Neural progenitor cell (in vitro differentiated cells): Measurements from ENCODE around the gene PRM1. TPM values are rescaled to one million over a fixed set of nuclear protein-coding genes. Genes with fewer than 3 reads are reported as not detected.

Experiments
- DNase-seq: peaks from one replicate; pipeline ENCODE4 v3.0.0-alpha.2; 2016; ENCODE audit warnings: low spot score
- H2AFZ ChIP-seq: fragments of 200-600 bp; sonication (generic); replicated peaks from 2 replicates; pipeline ENCODE4 v1.6.1; 2016; ENCODE audit warnings: antibody characterized with exemption
- H3F3A ChIP-seq: fragments of 200-600 bp; sonication (generic); 2 replicates; pipeline ENCODE4 v1.6.1; 2016; ENCODE audit warnings: antibody characterized with exemption, low read depth
- H3K27ac ChIP-seq: fragments of 200-600 bp; sonication (generic); 2 replicates; pipeline ENCODE4 v1.5.1; 2016; ENCODE audit warnings: mild to moderate bottlenecking
- H3K27me3 ChIP-seq: fragments of 200-600 bp; sonication (generic); 2 replicates; pipeline ENCODE4 v1.6.1; 2016; ENCODE audit warnings: mild to moderate bottlenecking, moderate library complexity
- H3K36me3 ChIP-seq: fragments of 200-600 bp; sonication (generic); 2 replicates; pipeline ENCODE4 v1.5.1; 2016
- H3K4me1 ChIP-seq: fragments of 200-600 bp; sonication (generic); 2 replicates; pipeline ENCODE4 v1.6.1; 2016; ENCODE audit warnings: mixed run types
- H3K4me2 ChIP-seq: fragments of 200-600 bp; sonication (generic); 2 replicates; pipeline ENCODE4 v1.6.1; 2016
- H3K4me3 ChIP-seq: fragments of 200-600 bp; sonication (generic); 2 replicates; pipeline ENCODE4 v1.5.1; 2016
- H3K79me2 ChIP-seq: fragments of 200-600 bp; sonication (generic); 2 replicates; pipeline ENCODE4 v1.6.1; 2016; ENCODE audit warnings: low read depth
- H3K9ac ChIP-seq: fragments of 200-600 bp; sonication (generic); 2 replicates; pipeline ENCODE4 v1.6.1; 2016
- H3K9me3 ChIP-seq: fragments of 200-600 bp; sonication (generic); 2 replicates; pipeline ENCODE4 v1.5.1; 2016; ENCODE audit warnings: low read depth
- H4K20me1 ChIP-seq: fragments of 200-600 bp; sonication (generic); 2 replicates; pipeline ENCODE4 v1.6.1; 2016; ENCODE audit warnings: low read depth
- H3K27ac Mint-ChIP-seq: 3 replicates; pipeline ENCODE4 v1.8.0; 2021; ENCODE audit warnings: mixed read lengths
- H3K27me3 Mint-ChIP-seq: 2 replicates; pipeline ENCODE4 v1.8.0; 2022; ENCODE audit warnings: low read depth, mild to moderate bottlenecking, inconsistent platforms, moderate library complexity, mixed read lengths; ENCODE audit not compliant: insufficient read depth
- H3K36me3 Mint-ChIP-seq: 3 replicates; pipeline ENCODE4 v1.8.0; 2021; ENCODE audit warnings: mixed read lengths
- H3K4me1 Mint-ChIP-seq: 3 replicates; pipeline ENCODE4 v1.8.0; 2021; ENCODE audit warnings: mixed read lengths
- H3K4me3 Mint-ChIP-seq: 3 replicates; pipeline ENCODE4 v1.8.0; 2021; ENCODE audit warnings: mild to moderate bottlenecking, moderate library complexity, mixed read lengths
- H3K9me3 Mint-ChIP-seq: 3 replicates; pipeline ENCODE4 v1.8.0; 2020; ENCODE audit warnings: mixed read lengths
- EZH2 ChIP-seq: fragments of 200-600 bp; sonication (generic); IDR thresholded peaks from 2 replicates; pipeline ENCODE4 v1.6.1; 2017; ENCODE audit warnings: antibody characterized with exemption, mild to moderate bottlenecking, moderate library complexity
- EZH2phosphoT487 ChIP-seq: fragments of 200-600 bp; sonication (generic); IDR thresholded peaks from 2 replicates; pipeline ENCODE4 v1.6.1; 2017; ENCODE audit warnings: antibody characterized with exemption
- total RNA-seq: library from RNA; depleted of rRNA; stranded (reverse); fragments of >200 nt; gene quantifications from 2 replicates; pipeline ENCODE4 v1.2.3, GENCODE V29; 2015; ENCODE audit warnings: low replicate concordance
- TF ChIP-seq, protein P1 (sequence below): fragments of 200-600 bp; sonication (generic); IDR thresholded peaks from 2 replicates; pipeline ENCODE4 v1.5.1; 2017; ENCODE audit warnings: antibody characterized with exemption, mild to moderate bottlenecking

PRM1 gene
- total RNA-seq, 1 donor from 2014 or later: not detected

DNA sequence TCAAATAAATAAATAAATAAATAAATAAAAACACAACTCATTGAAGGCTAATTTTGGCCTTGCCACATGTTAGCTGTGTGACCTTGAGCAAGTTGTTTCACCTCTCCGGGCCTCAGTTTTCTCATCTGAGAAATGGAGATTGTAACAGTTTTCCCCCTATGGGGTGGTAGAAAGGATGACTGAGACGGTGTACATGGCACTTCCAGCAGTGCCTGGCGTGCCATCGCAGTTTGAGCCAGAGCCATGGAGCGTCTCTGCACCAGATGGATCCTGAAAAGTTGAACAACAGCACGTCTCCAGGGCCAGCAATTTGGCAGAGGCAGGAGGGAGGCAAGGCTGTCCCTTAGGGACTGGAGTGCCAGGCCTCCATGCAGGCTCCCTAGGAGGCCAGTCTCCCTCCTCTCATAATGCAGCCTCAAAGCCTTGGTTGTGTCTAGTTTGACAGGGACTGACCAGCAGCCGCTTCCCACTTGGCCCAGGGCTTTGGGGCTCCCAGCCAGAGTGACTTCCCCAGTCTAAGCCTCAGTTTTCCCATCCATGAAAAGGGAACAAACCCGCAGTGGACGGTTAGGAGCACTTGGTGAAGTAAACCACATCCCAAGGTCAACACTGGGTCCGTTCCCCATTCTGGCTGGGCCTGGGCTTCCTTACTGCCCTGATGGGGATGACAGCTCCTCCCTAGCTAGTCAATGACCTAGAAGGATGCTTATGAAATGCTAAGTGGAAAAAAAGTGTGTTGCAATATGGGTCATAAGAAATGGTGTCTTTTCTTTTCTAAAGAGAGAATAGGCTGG is 44.5 kb downstream of the PRM1 start:
- Histone ChIP-seq H3K36me3 (no peaks in the 10 kb centered on the region), H4K20me1 (no peaks in the 10 kb centered on the region), H3K4me1 (no peaks in the 10 kb centered on the region), H3K9me3 (no peaks in the 10 kb centered on the region), H3K4me3 (no peak overlapping the region), H3K79me2 (no peaks in the 10 kb centered on the region), H3F3A (no peaks in the 10 kb centered on the region), H3K27ac (no peak overlapping the region), H3K27me3 (no peaks in the 10 kb centered on the region), H3K4me2 (no peak overlapping the region), H3K9ac (no peak overlapping the region), H2AFZ (no peak overlapping the region)
- Mint-ChIP-seq H3K36me3 (no peaks in the 10 kb centered on the region), H3K9me3 (no peaks in the 10 kb centered on the region), H3K4me1 (no peaks in the 10 kb centered on the region), H3K27me3 (peaks cover 5% of the 10 kb centered on the region), H3K27ac (no peak overlapping the region), H3K4me3 (no peak overlapping the region)
- TF ChIP-seq EZH2phosphoT487: no peak
- DNase-seq: no peak

DNA sequence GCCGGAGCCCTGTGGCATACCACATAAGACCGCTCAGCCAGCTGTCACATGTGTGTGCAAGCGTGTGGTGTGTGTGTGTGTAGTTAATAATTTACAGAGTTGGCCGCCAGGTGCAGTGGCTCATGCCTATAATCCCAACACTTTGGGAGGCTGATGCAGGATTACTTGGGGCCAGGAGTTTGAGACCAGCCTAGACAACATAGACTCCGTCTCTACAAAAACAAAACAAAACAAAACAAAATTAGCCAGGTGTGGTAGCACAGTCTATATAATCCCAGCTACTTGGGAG is 45.5 kb downstream of the PRM1 start:
- Histone ChIP-seq H3K79me2 (no peaks in the 10 kb centered on the region), H3K9me3 (no peaks in the 10 kb centered on the region), H3K9ac (no peak overlapping the region), H4K20me1 (no peaks in the 10 kb centered on the region), H2AFZ (no peak overlapping the region), H3K36me3 (no peaks in the 10 kb centered on the region), H3K4me3 (no peak overlapping the region), H3K27me3 (no peaks in the 10 kb centered on the region), H3K4me2 (no peak overlapping the region), H3K4me1 (no peaks in the 10 kb centered on the region), H3K27ac (no peak overlapping the region), H3F3A (no peaks in the 10 kb centered on the region)
- no peaks in the 10 kb centered on the region for H3K36me3 Mint-ChIP-seq
- peaks cover 5% of the 10 kb centered on the region for H3K27me3 Mint-ChIP-seq
- no peak for DNase-seq
- no peaks in the 10 kb centered on the region for H3K9me3 Mint-ChIP-seq
- no peak overlapping the region for H3K4me3 Mint-ChIP-seq
- H3K4me1 Mint-ChIP-seq: peaks cover 2% of the 10 kb centered on the region
- TF ChIP-seq, protein P1, sequence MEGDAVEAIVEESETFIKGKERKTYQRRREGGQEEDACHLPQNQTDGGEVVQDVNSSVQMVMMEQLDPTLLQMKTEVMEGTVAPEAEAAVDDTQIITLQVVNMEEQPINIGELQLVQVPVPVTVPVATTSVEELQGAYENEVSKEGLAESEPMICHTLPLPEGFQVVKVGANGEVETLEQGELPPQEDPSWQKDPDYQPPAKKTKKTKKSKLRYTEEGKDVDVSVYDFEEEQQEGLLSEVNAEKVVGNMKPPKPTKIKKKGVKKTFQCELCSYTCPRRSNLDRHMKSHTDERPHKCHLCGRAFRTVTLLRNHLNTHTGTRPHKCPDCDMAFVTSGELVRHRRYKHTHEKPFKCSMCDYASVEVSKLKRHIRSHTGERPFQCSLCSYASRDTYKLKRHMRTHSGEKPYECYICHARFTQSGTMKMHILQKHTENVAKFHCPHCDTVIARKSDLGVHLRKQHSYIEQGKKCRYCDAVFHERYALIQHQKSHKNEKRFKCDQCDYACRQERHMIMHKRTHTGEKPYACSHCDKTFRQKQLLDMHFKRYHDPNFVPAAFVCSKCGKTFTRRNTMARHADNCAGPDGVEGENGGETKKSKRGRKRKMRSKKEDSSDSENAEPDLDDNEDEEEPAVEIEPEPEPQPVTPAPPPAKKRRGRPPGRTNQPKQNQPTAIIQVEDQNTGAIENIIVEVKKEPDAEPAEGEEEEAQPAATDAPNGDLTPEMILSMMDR: no peak
- TF ChIP-seq EZH2: no peak
- TF ChIP-seq EZH2phosphoT487: no peak
- H3K27ac Mint-ChIP-seq: no peak overlapping the region

DNA sequence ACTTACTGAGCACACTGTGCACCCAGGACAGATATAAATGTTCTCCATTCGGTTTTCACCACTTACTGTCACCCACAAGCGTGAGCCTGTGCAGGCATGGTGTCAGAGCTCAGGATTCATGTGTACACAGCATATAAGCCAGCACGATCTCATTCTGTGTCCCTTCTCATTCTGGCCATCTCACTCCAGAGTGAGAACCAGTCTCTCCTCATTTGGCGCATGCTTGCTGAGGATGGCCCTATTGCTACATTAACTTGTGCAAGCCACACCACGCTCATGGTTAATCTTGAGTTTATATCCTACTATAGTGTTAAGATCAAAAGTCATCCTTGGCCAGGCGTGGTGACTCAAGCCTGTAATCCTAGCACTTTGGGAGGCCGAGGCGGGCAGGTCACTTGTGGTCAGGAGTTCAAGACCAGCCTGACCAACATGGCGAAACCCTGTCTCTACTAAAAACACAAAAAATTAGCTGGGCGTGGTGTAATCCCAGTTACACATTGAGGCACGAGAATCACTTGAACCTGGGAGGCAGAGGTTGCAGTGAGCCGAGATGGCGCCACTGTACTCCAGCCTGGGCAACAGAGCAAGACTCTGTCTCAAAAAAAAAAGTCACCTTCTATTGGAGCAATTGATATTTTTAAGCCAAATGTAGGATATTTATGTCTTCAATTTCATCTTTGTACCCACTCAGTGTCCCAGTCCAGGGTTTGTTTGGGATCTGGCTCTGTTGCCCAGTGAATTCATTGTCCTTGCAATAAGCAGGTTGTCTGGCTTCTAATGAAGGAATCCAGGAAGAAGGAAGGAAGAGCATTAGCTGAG is 46.0 kb downstream of the PRM1 start:
- H3K9me3 ChIP-seq: no peaks in the 10 kb centered on the region
- no peak overlapping the region for H3K4me2 ChIP-seq
- TF ChIP-seq, protein P1: no peak
- TF ChIP-seq EZH2 (no peak), EZH2phosphoT487 (no peak)
- no peaks in the 10 kb centered on the region for H3F3A ChIP-seq
- no peaks in the 10 kb centered on the region for H3K36me3 Mint-ChIP-seq
- peaks cover 5% of the 10 kb centered on the region for H3K27me3 Mint-ChIP-seq
- H3K4me3 Mint-ChIP-seq: no peak overlapping the region
- no peaks in the 10 kb centered on the region for H3K27me3 ChIP-seq
- no peaks in the 10 kb centered on the region for H4K20me1 ChIP-seq
- no peaks in the 10 kb centered on the region for H3K36me3 ChIP-seq
- no peak for DNase-seq
- no peak overlapping the region for H2AFZ ChIP-seq
- no peak overlapping the region for H3K4me3 ChIP-seq
- no peaks in the 10 kb centered on the region for H3K9me3 Mint-ChIP-seq
- H3K27ac ChIP-seq: no peak overlapping the region
- peaks cover 2% of the 10 kb centered on the region for H3K4me1 Mint-ChIP-seq
- no peak overlapping the region for H3K27ac Mint-ChIP-seq
- no peaks in the 10 kb centered on the region for H3K79me2 ChIP-seq
- H3K4me1 ChIP-seq: no peaks in the 10 kb centered on the region
- H3K9ac ChIP-seq: no peak overlapping the region
